Measurements from ENCODE around the gene COPE.
A peak's percentile ranks its signal among the peaks of the same experiment; 100 is the strongest.

Gene COPE

GRCh38 chr19:18898607-18899408 lies 20.4 kb downstream of the COPE start:
- DNase-seq, result no peak

GRCh38 chr19:18898081-18898606 lies 21.0 kb downstream of the COPE start:
- in situ Hi-C loops (cut with HindIII; ENCODE audit: low pct_ligation_motif_present, low pct_unique_long_range_greater_than_20kb, low sequenced_read_pairs), result no loop called here
- no peak for DNase-seq

More at GRCh38 chr19:18898607-18899408, 20.4 kb downstream of the COPE start:
- in situ Hi-C loops (cut with HindIII; ENCODE audit: low pct_ligation_motif_present, low pct_unique_long_range_greater_than_20kb, low sequenced_read_pairs), result no loop called here

- in situ Hi-C loops (cut with HindIII; ENCODE audit: low pct_ligation_motif_present, low pct_unique_long_range_greater_than_20kb, low sequenced_read_pairs), result no loop called here
- no peak for DNase-seq
These were observed 21.8 kb downstream of the COPE start for GRCh38 chr19:18897094-18898029.

- no peak for DNase-seq
These were observed 22.8 kb downstream of the COPE start for GRCh38 chr19:18896421-18896841.

GRCh38 chr19:18895824-18896341 lies 23.3 kb downstream of the COPE start, which contains the start of gene CERS1:
Gene CERS1 (minus strand): TSS chr19:18896158. CDS start chr19:18896072, 86 bp downstream.
- no peak for DNase-seq
- in situ Hi-C loops (cut with HindIII; ENCODE audit: low pct_ligation_motif_present, low pct_unique_long_range_greater_than_20kb, low sequenced_read_pairs), result no loop called here

More at GRCh38 chr19:18896421-18896841, 22.8 kb downstream of the COPE start:
- in situ Hi-C loops (cut with HindIII; ENCODE audit: low pct_ligation_motif_present, low pct_unique_long_range_greater_than_20kb, low sequenced_read_pairs), result no loop called here

GRCh38 chr19:18895038-18895823 lies 24.0 kb downstream of the COPE start:
- in situ Hi-C loops (cut with HindIII; ENCODE audit: low pct_ligation_motif_present, low pct_unique_long_range_greater_than_20kb, low sequenced_read_pairs), result no loop called here
- DNase-seq, result peak; percentile 57

- DNase-seq, result no peak
- in situ Hi-C loops (cut with HindIII; ENCODE audit: low pct_ligation_motif_present, low pct_unique_long_range_greater_than_20kb, low sequenced_read_pairs), result no loop called here
These were observed 24.7 kb downstream of the COPE start for GRCh38 chr19:18894254-18895037.

- DNase-seq, result no peak
- in situ Hi-C loops (cut with HindIII; ENCODE audit: low pct_ligation_motif_present, low pct_unique_long_range_greater_than_20kb, low sequenced_read_pairs), result no loop called here
These were observed 25.5 kb downstream of the COPE start for GRCh38 chr19:18893587-18894253.

GRCh38 chr19:18889949-18890745 lies 29.0 kb downstream of the COPE start:
- in situ Hi-C loops (cut with HindIII; ENCODE audit: low pct_ligation_motif_present, low pct_unique_long_range_greater_than_20kb, low sequenced_read_pairs), result no loop called here
- no peak for DNase-seq

- no peak for DNase-seq
- in situ Hi-C loops (cut with HindIII; ENCODE audit: low pct_ligation_motif_present, low pct_unique_long_range_greater_than_20kb, low sequenced_read_pairs), result no loop called here
These were observed 32.2 kb downstream of the COPE start for GRCh38 chr19:18886972-18887371.

- in situ Hi-C loops (cut with HindIII; ENCODE audit: low pct_ligation_motif_present, low pct_unique_long_range_greater_than_20kb, low sequenced_read_pairs), result no loop called here
- no peak for DNase-seq
These were observed 35.5 kb downstream of the COPE start for GRCh38 chr19:18883526-18884304.

GRCh38 chr19:18881491-18881890 lies 37.7 kb downstream of the COPE start:
- in situ Hi-C loops (cut with HindIII; ENCODE audit: low pct_ligation_motif_present, low pct_unique_long_range_greater_than_20kb, low sequenced_read_pairs), result no loop called here

GRCh38 chr19:18879579-18880373 lies 39.4 kb downstream of the COPE start:
- in situ Hi-C loops (cut with HindIII; ENCODE audit: low pct_ligation_motif_present, low pct_unique_long_range_greater_than_20kb, low sequenced_read_pairs), result no loop called here
- no peak for DNase-seq

More at GRCh38 chr19:18881491-18881890, 37.7 kb downstream of the COPE start:
- no peak for DNase-seq

- in situ Hi-C loops (cut with HindIII; ENCODE audit: low pct_ligation_motif_present, low pct_unique_long_range_greater_than_20kb, low sequenced_read_pairs), result no loop called here
These were observed 40.2 kb downstream of the COPE start for GRCh38 chr19:18878858-18879578.

More at GRCh38 chr19:18878858-18879578, 40.2 kb downstream of the COPE start:
- no peak for DNase-seq

All from ACHN (cell line).